Ureter (tissue), 1 donor: Measurements from ENCODE around the gene CALHM6. TPM values are rescaled to one million over a fixed set of nuclear protein-coding genes. Genes with fewer than 3 reads are reported as not detected.
A peak's percentile ranks its signal among the peaks of the same experiment; 100 is the strongest.

Experiments
- DNase-seq: peaks from one replicate; pipeline ENCODE4 v3.0.0-alpha.2; 2020; ENCODE audit warnings: low spot score
- total RNA-seq: library from RNA; stranded (reverse); gene quantifications from one replicate; pipeline ENCODE4 v1.2.4, GENCODE V29; 2023
- donor health status: DM: yes; HTN: yes; CAD: no.

CALHM6 gene
- total RNA-seq, 1 donor from 2014 or later = 2.2 TPM

DNA sequence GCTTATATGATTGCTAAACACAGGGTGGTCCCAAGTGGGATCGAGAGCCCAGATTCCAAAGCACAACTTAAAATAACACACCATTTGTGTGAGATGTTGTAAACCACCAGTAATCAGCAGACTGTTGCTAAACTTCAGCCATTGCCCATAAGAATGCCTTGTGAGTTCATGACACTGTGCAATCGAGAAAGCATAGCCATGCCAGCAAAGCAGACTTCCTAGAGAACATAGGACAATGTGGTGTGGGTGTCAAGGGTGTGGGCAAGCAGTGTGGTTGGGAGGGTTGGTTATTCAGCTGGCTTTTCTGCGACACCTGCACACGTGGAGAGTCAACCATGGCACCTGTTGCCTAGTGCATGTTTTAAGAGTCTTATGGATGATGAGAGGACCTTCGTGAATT is 16.1 kb upstream of the CALHM6 start:
- no peak for DNase-seq

DNA sequence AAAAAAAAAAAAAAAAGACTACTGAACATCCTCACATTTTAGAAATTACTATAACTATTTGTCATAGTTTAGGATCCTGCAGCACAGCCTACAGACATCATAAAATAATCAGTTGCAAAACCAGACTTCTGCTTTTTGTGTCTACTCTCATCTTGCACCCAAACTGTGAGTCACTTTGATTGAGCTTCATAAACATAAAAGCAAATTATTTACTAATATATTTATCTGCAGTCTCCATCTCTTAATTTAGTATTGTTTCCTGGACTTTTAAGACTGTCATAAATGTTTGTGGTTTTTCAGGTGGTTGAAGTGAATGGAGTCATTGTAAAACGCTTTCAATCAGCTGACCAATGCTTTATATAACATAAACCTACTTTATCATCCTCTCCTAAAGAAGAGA is 14.8 kb upstream of the CALHM6 start:
- DNase-seq = no peak

DNA sequence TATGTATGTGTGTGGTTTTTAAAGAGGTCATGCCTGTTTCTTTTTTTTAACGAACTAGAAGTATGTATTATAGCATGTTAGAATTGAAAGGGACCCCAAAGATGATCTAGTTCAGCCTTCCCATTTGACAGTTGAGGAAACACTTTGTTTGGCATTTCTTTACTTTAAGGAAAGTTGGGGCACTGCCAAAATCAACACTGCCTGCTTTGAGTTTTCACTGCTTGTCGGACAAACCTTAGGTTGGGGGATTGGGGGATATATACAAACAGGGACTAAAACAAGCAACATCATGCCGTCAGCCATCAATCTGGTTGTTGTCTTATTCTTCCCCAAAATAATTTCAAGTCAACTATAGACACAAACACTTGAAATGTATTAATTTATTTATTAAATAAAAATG is 14.1 kb upstream of the CALHM6 start:
- no peak for DNase-seq

DNA sequence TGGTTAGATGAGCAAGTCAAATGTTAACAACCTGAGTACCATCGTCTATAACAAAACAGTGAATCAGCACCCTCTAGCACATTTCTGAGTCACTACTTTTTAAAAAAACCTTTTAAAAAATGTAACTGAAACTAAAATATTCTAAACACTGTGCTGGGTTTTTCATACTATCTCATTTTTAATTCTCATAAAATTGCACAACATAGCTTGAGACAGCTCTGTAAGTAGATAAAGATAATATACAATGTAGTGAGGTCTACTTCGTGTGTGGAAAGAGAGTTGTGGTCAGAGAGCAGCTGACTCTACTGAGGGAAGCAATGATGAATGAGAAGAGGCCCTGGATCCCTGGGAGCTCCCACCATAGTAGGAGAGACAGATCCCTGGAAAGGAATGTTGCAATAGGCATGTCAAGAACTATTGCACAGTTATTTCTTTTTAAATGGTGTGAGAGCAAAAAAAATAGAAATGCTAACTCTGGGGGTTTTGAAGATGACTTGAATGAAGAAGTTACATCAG is 13.6 kb upstream of the CALHM6 start:
- DNase-seq = no peak

DNA sequence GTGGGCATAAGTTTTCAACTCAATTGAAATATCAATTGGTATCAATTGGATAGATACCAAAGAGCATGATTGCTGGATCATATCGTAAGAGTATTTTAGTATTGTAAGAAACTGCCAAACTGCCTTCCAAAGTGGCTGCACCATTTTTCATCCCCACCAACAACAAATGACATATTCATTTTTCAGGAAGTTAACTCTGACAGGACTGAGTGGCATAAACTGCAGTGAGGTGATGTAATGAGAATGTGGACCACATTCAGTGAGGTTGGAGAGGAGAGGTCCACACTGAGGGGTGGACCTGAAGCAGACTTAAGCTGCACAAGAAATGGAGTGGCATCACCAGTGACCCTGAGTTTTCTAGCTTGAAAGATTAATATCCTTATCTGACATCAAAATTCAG is 11.6 kb upstream of the CALHM6 start:
- no peak for DNase-seq

DNA sequence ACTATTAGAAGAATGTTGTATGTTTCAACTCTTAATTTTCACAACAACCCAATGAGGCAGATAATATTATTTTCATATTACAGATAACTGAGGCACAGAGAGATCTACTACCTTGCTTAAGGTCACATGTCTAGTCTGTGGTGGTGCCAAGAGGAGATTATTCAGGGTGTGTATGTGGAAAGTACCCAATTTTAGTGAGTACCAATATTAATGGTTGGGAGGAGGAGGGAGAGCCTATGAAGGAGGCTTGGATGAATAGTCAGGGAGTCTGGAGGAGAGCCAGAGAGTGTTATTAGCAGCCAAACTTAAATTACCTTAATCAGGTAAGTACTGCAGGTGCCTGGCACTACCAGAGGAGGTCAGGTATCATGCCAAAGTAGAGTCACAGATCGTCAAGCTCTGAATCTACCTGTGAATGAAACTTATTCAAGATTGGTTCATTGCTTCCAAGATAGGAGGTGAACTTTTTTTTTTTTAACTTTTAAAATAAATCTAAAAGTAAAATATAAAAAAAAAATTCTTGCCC is 10.9 kb upstream of the CALHM6 start:
- DNase-seq = no peak

DNA sequence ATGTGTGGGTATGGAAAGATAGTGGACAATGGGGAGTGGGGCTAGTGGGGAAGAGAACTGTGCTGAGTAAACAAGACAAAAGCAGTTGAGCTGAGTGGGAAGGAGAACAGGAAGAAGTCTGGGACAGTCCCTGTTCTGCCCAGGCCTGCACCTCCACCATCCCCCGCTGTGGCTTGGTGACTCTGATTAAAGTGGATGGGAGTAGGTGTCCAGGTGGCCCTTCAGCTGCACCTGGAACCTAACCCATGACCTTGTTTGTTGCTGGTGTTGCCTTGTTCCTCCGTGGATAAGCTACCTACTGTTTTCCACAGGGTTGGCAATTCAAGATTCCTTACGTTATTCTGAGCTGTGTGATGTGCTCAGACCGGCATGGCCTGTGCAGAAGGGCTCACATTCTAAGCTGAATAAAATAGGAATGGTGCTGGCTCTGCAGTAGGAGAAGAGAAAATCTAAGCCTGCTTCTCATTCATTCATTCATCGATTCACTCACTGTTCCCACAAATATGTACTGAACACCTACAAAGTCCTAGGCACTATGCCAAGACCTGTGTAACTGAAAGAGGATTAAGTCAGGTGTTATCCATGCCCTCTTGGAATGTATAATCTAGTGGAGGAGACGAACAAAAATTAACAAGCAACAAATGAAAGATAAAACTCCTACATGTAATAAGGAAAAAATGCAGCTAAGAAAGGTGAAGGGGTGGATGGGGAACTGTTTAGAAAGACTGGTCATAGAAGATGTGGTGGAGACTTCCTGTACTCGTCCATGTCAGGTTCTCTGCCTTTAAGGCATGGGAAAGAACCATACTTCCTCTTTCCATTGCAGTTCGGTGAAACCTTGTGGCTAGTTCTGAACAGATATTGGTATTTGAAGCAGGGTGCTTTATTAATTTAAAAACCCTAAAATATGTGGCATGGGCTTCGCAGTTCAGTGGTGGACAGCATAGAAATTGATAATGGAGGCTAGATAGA is 10.1 kb upstream of the CALHM6 start:
- no peak for DNase-seq

DNA sequence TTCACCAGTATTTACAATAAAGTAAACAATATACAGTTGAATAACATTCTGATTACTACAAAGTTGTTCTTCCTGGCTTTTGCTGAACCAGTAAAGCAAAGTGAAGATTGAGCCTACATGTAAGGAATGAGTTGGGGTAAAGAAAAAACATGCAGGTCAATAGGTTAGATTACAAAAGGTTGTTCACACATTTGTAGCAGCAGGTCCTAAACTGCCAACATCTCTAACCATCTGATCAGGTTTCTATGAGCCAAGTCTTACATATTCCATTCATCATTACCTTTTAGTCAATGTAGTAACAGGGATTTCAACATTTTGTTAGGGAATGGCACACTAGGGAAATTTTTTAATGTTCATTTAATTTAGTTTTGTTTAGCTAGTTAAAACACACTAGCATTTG is 9.3 kb upstream of the CALHM6 start:
- no peak for DNase-seq

DNA sequence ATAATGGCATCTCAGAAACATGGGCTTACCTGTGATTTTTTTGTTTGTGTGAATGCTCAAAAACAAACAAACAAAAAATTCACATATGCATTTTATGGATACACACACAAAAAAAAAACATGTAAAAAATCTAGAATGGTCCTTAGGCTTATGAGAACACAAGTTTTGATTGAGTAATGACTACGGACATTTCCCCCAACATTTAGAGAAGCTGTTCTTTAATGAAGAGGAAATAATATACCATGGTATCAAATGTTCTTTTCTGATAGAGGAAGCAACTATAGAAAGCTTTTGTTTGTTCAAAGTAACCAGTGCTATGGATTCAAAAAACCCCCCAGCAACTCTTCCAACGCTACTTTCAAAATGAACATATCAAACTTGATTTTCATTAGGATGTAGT is 8.6 kb upstream of the CALHM6 start:
- DNase-seq = no peak

DNA sequence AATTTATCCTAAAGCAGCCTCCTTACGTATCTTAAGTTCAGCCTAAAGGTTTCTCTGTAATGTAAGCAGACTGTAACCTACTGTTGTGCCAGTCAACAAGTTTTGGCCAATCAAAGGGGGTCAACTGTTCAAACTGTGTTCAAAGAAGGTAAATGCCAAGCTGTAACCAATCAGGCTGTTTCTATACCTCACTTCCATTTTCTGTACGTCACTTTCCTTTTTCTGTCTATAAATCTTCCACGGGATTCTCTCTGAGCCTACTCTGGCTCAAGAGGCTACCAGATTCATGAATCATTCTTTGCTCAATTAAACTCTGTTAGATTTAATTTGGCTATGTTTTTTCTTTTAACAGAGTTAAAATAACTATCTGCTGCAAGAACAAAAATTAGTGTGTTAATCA is 5.1 kb upstream of the CALHM6 start:
- no peak for DNase-seq

DNA sequence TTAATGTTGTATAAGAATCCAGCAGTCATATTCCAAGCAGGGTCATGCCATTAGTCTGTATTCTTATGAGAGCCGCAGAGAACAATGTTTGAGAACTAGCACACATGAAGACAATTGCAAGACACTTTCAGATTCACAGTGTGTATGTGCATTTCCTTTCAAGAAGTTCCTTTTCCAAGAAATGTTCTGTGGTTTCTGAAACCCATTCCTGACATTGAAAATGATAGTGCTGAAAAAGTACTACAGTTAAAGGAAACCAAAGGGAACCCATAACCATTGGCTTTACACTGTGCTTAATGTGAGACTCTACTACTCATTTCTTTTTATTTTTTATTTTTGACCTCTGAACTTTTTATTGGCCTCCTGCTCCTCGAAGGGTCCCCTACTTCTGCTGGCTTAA is 4.2 kb upstream of the CALHM6 start:
- DNase-seq = no peak

DNA sequence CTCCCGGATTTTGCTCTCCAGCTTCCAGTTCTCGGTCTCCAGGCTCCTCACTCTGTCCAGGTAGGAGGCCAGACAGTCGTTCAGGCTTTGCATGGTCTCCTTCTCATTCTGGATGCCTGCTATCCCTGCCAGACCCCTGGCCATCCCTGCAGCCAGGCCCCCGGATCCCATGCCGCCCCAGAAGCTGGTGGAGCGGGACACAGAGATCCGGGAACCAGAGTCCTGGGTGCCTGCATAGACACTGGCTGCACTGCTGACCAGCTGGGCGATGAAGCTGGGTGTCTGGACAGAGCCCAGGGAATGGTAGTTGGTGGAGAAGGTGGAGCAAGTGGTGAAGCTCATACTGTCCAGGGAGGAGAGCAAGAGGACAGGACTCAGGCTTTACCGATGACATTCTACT is 2.9 kb upstream of the CALHM6 start:
- no peak for DNase-seq

DNA sequence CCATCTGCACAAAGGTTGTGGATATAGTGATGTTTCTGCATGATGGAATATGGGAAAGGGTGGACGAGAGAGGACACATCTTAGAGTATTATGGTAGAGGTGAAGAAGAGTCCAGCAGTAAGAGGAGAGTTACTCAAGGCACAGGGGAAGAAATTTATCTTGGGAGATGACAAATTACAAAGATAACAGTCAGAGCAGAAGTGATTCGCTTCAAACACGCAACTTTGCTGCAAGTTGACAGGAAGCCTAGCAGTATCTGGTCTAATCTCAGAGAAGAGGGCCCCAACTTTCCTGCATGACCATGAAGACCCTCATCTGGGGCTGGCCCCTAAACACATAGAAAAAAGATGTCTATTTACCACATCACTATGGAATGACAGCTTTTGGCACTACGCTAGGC is 1.2 kb upstream of the CALHM6 start:
- DNase-seq = no peak

DNA sequence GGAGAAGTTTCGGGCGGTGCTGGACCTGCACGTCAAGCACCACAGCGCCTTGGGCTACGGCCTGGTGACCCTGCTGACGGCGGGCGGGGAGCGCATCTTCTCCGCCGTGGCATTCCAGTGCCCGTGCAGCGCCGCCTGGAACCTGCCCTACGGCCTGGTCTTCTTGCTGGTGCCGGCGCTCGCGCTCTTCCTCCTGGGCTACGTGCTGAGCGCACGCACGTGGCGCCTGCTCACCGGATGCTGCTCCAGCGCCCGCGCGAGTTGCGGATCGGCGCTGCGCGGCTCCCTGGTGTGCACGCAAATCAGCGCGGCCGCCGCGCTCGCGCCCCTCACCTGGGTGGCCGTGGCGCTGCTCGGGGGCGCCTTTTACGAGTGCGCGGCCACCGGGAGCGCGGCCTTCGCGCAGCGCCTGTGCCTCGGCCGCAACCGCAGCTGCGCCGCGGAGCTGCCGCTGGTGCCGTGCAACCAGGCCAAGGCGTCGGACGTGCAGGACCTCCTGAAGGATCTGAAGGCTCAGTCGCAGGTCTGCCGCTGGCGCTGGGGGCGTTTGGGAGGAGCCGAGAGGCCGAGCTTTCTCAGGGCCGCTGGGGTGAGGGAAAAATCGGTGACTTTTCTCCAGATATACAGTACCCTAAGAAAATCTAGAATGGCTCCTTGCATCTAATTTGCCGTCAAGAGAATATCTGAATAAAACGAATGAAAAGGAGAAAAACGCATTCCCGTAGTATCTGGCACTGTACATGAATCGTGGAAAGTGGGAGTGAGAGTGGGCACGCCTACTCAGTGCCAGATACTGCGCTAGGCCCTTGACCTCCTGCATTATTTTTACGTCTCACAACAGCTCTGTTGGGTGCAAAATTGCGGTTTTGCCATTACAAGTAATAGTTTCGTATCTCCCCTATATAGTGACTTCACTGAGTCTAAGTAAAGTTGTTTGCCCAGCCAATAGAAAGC is 1.0 kb downstream of the CALHM6 start:
- peak; percentile 53 for DNase-seq

DNA sequence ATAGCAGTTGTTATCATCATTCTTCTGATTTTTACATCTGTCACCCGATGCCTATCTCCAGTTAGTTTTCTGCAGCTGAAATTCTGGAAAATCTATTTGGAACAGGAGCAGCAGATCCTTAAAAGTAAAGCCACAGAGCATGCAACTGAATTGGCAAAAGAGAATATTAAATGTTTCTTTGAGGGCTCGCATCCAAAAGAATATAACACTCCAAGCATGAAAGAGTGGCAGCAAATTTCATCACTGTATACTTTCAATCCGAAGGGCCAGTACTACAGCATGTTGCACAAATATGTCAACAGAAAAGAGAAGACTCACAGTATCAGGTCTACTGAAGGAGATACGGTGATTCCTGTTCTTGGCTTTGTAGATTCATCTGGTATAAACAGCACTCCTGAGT is 2.1 kb downstream of the CALHM6 start:
- DNase-seq = no peak

DNA sequence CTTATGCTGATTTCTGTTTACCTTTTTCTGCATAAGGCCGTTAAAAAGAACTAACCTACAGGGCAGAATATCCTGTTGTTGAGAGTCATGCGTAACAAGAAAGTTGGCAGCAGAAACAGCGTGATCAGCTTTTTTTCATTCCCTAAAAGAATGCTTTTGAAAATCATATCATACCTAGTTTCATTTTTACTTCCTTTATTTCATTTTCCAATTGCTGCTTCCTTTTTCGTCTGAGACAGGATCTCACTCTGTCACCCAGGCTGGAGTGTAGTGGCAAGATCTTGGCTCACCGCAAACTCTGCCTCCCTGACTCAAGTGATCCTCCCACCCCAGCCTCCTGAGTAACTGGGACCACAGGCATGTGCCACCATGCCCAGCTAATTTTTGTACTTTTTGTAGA is 4.1 kb downstream of the CALHM6 start:
- DNase-seq = no peak

DNA sequence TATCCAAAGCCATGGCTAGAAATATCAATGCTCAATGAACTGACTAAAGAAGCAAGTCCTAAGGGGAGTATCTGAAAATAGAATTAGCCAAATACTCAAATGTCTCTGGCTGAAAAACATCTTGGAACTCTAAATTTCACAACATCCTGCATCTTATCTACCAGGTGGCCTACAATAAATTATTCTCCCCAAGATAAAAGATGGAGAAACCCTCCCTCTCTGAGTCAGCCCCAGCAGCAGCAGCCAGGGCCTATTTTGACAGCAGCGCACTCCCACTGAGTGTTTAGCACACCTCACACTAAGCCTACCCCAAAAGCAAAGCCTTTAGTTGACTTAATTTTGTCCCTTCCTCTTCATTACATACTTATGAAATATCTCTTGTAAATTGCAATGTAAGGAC is 5.9 kb downstream of the CALHM6 start:
- no peak for DNase-seq

DNA sequence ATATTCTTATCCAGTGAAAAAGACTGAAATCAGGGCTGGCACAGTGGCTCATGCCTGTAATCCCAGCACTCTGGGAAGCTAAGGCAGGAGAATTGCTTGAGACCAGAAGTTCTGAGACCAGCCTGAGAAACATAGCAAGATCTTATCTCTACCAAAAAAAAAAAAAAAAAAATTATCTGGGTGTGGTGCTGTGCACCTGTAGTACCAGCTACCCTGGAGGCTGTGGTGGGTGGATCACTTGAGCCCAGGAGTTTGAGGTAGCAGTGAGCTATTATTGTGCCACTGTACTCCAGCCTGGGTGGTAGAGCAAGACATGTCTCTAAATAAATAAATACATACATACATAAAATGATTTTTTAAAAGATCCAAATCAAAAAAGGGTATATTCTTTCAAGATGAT is 6.3 kb downstream of the CALHM6 start:
- no peak for DNase-seq

DNA sequence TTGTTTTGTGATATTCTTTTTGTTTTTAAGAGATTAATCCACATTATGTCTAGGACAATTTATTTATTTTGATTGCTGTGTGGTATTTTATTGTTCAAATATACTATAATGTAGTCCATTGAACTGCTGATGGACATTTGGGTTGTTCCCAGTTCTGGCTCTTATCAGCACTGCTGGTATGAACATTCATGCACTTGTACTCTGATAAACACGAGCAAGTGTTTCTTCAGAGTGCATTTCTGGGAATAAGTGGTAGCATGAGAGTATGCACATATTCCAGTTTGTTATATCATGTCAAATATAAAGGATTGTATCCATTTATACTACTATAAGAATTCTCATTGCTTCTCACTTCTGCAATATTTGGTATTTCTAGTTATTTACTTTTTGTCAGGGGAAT is 7.1 kb downstream of the CALHM6 start:
- no peak for DNase-seq

DNA sequence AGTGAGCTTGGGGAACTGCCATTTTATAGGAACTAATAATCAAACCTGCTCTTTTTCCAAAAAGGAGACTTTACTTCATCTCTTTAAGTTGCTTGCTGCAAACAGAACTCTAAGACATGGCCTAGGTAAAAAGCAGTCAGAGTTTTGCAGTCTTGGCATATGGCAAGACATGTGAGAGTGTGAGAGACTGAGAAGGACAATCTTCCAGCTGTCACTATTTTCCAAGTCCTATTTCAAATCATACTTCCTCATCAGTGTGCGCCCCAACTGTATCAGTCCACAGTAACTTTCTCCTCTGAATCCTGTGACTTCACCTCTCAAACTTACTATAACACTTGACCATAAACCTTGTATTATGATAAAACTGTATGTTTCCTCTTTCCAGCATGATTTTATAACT is 10.4 kb downstream of the CALHM6 start:
- no peak for DNase-seq

DNA sequence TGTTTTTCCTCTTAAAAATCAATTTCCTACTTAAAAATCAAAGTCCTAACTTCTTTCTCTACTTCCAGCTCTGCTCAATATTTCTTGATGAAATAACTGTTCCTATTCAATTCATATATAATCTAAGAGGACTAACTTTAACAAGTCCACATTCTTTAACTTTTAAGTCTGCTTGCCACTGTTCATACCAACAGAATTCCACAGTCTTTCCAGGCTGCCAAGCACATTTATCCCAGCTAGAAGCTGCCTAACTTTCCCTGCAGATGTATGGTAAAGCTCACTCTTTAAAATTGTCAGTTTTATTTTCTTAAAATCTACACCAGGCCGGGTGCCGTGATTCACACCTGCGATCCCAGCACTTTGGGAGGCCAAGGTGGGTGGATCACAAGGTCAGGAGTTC is 11.5 kb downstream of the CALHM6 start:
- no peak for DNase-seq

DNA sequence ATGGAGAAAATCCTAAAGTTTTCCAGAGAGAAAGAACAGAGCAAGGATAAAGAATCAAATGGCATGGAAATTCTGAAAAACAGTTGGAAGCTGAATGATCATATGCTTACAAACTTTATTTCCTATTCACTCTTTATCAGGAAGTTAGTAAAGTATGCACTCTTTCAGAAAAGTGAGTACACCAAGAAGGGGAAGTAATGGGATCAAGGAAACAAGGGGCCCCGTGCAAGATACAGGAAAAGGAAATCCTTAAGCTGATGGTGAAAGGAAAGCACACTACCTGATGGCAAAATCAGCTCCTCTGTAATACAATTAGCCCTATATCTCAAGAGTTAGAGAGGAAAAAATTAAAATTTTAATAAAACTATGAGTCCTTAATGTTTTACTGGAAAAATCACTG is 14.0 kb downstream of the CALHM6 start:
- no peak for DNase-seq
